HepG2 (cell line): ENCODE measurements around the gene CAMK2A.

Source experiments
- AGO1 ChIP-seq: fragments of 200-400 bp; formaldehyde crosslinking; IDR thresholded peaks from 2 replicates; pipeline ENCODE4 v1.6.1; 2017; ENCODE audit warnings: mild to moderate bottlenecking, low read depth, low read length, moderate library complexity; ENCODE audit not compliant: poor library complexity, severe bottlenecking
- ARNTL ChIP-seq: sonication (generic); formaldehyde crosslinking; IDR thresholded peaks from 2 replicates; pipeline ENCODE4 v1.4.0; 2020; ENCODE audit warnings: mild to moderate bottlenecking, missing genetic modification reagents
- CTCF ChIP-seq: sonication (generic); formaldehyde crosslinking; IDR thresholded peaks from 2 replicates; pipeline ENCODE4 v1.5.0; 2020; ENCODE audit warnings: mild to moderate bottlenecking, missing genetic modification reagents, moderate library complexity
- FOXJ3 ChIP-seq: sonication (generic); formaldehyde crosslinking; IDR thresholded peaks from 2 replicates; pipeline ENCODE4 v1.4.0; 2020; ENCODE audit warnings: missing genetic modification reagents, mild to moderate bottlenecking, borderline replicate concordance
- KAT2B ChIP-seq: fragments of 150-350 bp; IDR thresholded peaks from 2 replicates; pipeline ENCODE4 v1.6.1; 2014; ENCODE audit warnings: low read depth, low read length, borderline replicate concordance
- MAFF ChIP-seq: IDR thresholded peaks from 2 replicates; pipeline ENCODE4 v1.6.1; 2011; ENCODE audit warnings: low read depth, low read length, improper control_type of control experiment
- PHF20 ChIP-seq: sonication (generic); formaldehyde crosslinking; IDR thresholded peaks from 2 replicates; pipeline ENCODE4 v1.5.0; 2020; ENCODE audit warnings: mild to moderate bottlenecking, missing genetic modification reagents
- POLR2A ChIP-seq, 2 experiments: IDR thresholded peaks; 2 replicates each; pipeline ENCODE4 v1.6.1; 2011; ENCODE audit warnings: low read depth in 2 of 2, low read length in 2 of 2, mild to moderate bottlenecking in 1 of 2, moderate library complexity in 1 of 2; ENCODE audit not compliant: insufficient read depth in 1 of 2
- SP1 ChIP-seq, 2 experiments: fragments of 450-650 bp in 1 of 2; sonication (generic) in 1 of 2; formaldehyde crosslinking in 1 of 2; IDR thresholded peaks; 2 replicates each; pipeline versions ENCODE4 v1.4.0 to v1.6.1; 2016 to 2020; ENCODE audit warnings: missing genetic modification reagents in 1 of 2
- STAT5B ChIP-seq: sonication (generic); formaldehyde crosslinking; IDR thresholded peaks from 2 replicates; pipeline ENCODE4 v1.4.0; 2020; ENCODE audit warnings: missing genetic modification reagents
- SUZ12 ChIP-seq: fragments of 150-350 bp; IDR thresholded peaks from 2 replicates; pipeline ENCODE4 v1.6.1; 2014; ENCODE audit warnings: low read depth, low read length

- TF ChIP-seq ARNTL (CRISPR knock-in tag): no peak
- TF ChIP-seq KAT2B: no peak
- no peak for TF ChIP-seq AGO1
- no peak for TF ChIP-seq PHF20 (CRISPR knock-in tag)
- TF ChIP-seq SUZ12: no peak
- no peak for TF ChIP-seq CTCF (CRISPR knock-in tag)
- TF ChIP-seq FOXJ3 (CRISPR knock-in tag): no peak
- no peak for TF ChIP-seq STAT5B
- TF ChIP-seq MAFF: no peak
- no peak for TF ChIP-seq POLR2A (IDR thresholded peaks at IDR 0.05; ENCODE audit: insufficient read depth in 1 of 2, low read depth in 2 of 2, low read length in 2 of 2)
- TF ChIP-seq SP1 (IDR thresholded peaks at IDR 0.05): no peak
- TF ChIP-seq SP1 (CRISPR knock-in tag; IDR thresholded peaks at IDR 0.05): no peak
These were observed 53.3 kb downstream of the CAMK2A start for GRCh38 chr5:150236313-150236712.
